SK-N-SH (cell line): Measurements from ENCODE around the gene TP73. TPM values are rescaled to one million over a fixed set of nuclear protein-coding genes. Genes with fewer than 3 reads are reported as not detected.

ENCODE experiments used
- CTCF ChIA-PET: fragments of 300-600, 350-600 bp; formaldehyde crosslinking; extraction: SDS; loops from one replicate; lab custom pipeline; 2021; lab: Yijun Ruan, JAX
- POLR2A ChIA-PET: fragments of 350-600 bp; sonication (Branson Sonifier 250); formaldehyde crosslinking; extraction: SDS; loops from one replicate; lab custom pipeline; 2020; ENCODE audit warnings: antibody characterized with exemption, inconsistent platforms; lab: Yijun Ruan, JAX
- DNase-seq: peaks from one replicate; pipeline ENCODE4 v3.0.0; 2012
- H2AFZ ChIP-seq: fragments of 200-600 bp; sonication (generic); 2 replicates; pipeline ENCODE4 v1.8.1; 2016; ENCODE audit warnings: antibody characterized with exemption, mild to moderate bottlenecking, low read depth
- H3F3A ChIP-seq: fragments of 200-600 bp; sonication (generic); replicated peaks from 2 replicates; pipeline ENCODE3; 2016; ENCODE audit warnings: antibody characterized with exemption, mild to moderate bottlenecking; ENCODE audit not compliant: insufficient read depth
- H3K27ac ChIP-seq, 2 experiments: fragments of 200-500 bp in 1 of 2; fragments of 200-600 bp in 1 of 2; sonication (Bioruptor generic) in 1 of 2; sonication (generic), shearing (Covaris generic) in 1 of 2; 2 replicates each; pipeline versions ENCODE4 v1.5.1 to v1.6.1; 2014 to 2016; ENCODE audit warnings: low read depth in 2 of 2, inconsistent platforms in 1 of 2, low read length in 1 of 2, mild to moderate bottlenecking in 1 of 2, mixed read lengths in 1 of 2
- H3K27me3 ChIP-seq: fragments of 200-600 bp; sonication (generic), shearing (Covaris generic); 2 replicates; pipeline ENCODE4 v1.6.1; 2016; ENCODE audit warnings: mixed run types; ENCODE audit not compliant: insufficient read depth
- H3K36me3 ChIP-seq, 2 experiments: fragments of 200-500 bp in 1 of 2; fragments of 200-600 bp in 1 of 2; sonication (Bioruptor generic) in 1 of 2; sonication (generic) in 1 of 2; replicated peaks in 1 of 2; 2 replicates each; pipeline versions ENCODE3 to v1.5.1; 2014 to 2016; ENCODE audit warnings: low read length in 1 of 2, mild to moderate bottlenecking in 1 of 2; ENCODE audit not compliant: insufficient read depth in 2 of 2, control insufficient read depth in 1 of 2
- H3K4me1 ChIP-seq, 2 experiments: fragments of 200-500 bp in 1 of 2; fragments of 200-600 bp in 1 of 2; sonication (Bioruptor generic) in 1 of 2; sonication (generic), shearing (Covaris generic) in 1 of 2; 2 replicates each; pipeline versions ENCODE4 v1.5.1 to v1.6.1; 2014 to 2016; ENCODE audit warnings: low read depth in 1 of 2, low read length in 1 of 2, mixed run types in 1 of 2; ENCODE audit not compliant: insufficient read depth in 2 of 2, control insufficient read depth in 1 of 2
- H3K4me2 ChIP-seq: fragments of 200-600 bp; sonication (generic), shearing (Covaris generic); 2 replicates; pipeline ENCODE4 v1.6.1; 2017; ENCODE audit warnings: mixed run types
- H3K4me3 ChIP-seq, 2 experiments: fragments of 200-500 bp in 1 of 2; fragments of 200-600 bp in 1 of 2; sonication (Bioruptor generic) in 1 of 2; sonication (generic), shearing (Covaris generic) in 1 of 2; 2 replicates each; pipeline versions ENCODE4 v1.5.1 to v1.8.1; 2014 to 2016; ENCODE audit warnings: low read depth in 2 of 2, inconsistent platforms in 1 of 2, low read length in 1 of 2, mild to moderate bottlenecking in 1 of 2, mixed read lengths in 1 of 2, moderate library complexity in 1 of 2
- H3K79me2 ChIP-seq: fragments of 200-600 bp; sonication (generic); 2 replicates; pipeline ENCODE4 v1.8.1; 2017; ENCODE audit warnings: mild to moderate bottlenecking; ENCODE audit not compliant: insufficient read depth
- H3K9ac ChIP-seq: fragments of 200-600 bp; sonication (generic); 2 replicates; pipeline ENCODE4 v1.6.1; 2017; ENCODE audit warnings: mixed run types
- H3K9me2 ChIP-seq: fragments of 200-600 bp; sonication (generic); 2 replicates; pipeline ENCODE4 v1.6.1; 2017; ENCODE audit warnings: mixed run types
- H3K9me3 ChIP-seq: fragments of 200-600 bp; sonication (generic); 2 replicates; pipeline ENCODE4 v1.6.1; 2017; ENCODE audit warnings: mixed run types, mild to moderate bottlenecking, moderate library complexity
- H4K20me1 ChIP-seq: fragments of 200-600 bp; sonication (generic); 2 replicates; pipeline ENCODE4 v1.6.1; 2017; ENCODE audit warnings: mild to moderate bottlenecking, mixed run types; ENCODE audit not compliant: insufficient read depth
- CHD2 ChIP-seq: fragments of 150-350 bp; IDR thresholded peaks from 2 replicates; pipeline ENCODE4 v1.6.1; 2018; ENCODE audit warnings: low read length; ENCODE audit not compliant: partially characterized antibody
- CTCF ChIP-seq: fragments of 200-600 bp; sonication (generic); IDR thresholded peaks from 2 replicates; pipeline ENCODE4 v1.6.1; 2017; ENCODE audit warnings: antibody characterized with exemption, mild to moderate bottlenecking, moderate library complexity
- ELF1 ChIP-seq: IDR thresholded peaks from 2 replicates; pipeline ENCODE4 v1.4.0; 2012
- FOSL2 ChIP-seq: IDR thresholded peaks from 2 replicates; pipeline ENCODE4 v1.4.0; 2012; ENCODE audit warnings: low read depth, mild to moderate bottlenecking, moderate library complexity, borderline replicate concordance
- FOXM1 ChIP-seq: IDR thresholded peaks from 2 replicates; pipeline ENCODE4 v1.4.0; 2012; ENCODE audit warnings: low read depth, mild to moderate bottlenecking
- GABPA ChIP-seq: IDR thresholded peaks from 2 replicates; pipeline ENCODE4 v1.4.0; 2012; ENCODE audit warnings: low read depth, mild to moderate bottlenecking
- IRF3 ChIP-seq: fragments of 150-350 bp; IDR thresholded peaks from 2 replicates; pipeline ENCODE4 v1.6.1; 2016; ENCODE audit warnings: mild to moderate bottlenecking, low read depth, low read length
- JUND ChIP-seq: IDR thresholded peaks from 2 replicates; pipeline ENCODE4 v1.4.0; 2012
- MXI1 ChIP-seq: IDR thresholded peaks from 2 replicates; pipeline ENCODE4 v1.6.1; 2012; ENCODE audit warnings: mild to moderate bottlenecking, low read depth, low read length, improper control_type of control experiment
- NRF1 ChIP-seq: IDR thresholded peaks from 2 replicates; pipeline ENCODE4 v1.6.1; 2012; ENCODE audit warnings: low read depth, mild to moderate bottlenecking, low read length
- POLR2AphosphoS5 ChIP-seq: IDR thresholded peaks from 2 replicates; pipeline ENCODE4 v1.6.1; 2012; ENCODE audit warnings: low read depth, low read length
- RXRA ChIP-seq: IDR thresholded peaks from 2 replicates; pipeline ENCODE4 v1.4.0; 2012; ENCODE audit warnings: low read depth, mild to moderate bottlenecking, borderline replicate concordance
- SMC3 ChIP-seq: IDR thresholded peaks from 2 replicates; pipeline ENCODE4 v1.6.1; 2012; ENCODE audit warnings: low read depth, low read length, improper control_type of control experiment
- TAF1 ChIP-seq: IDR thresholded peaks from 2 replicates; pipeline ENCODE4 v1.6.1; 2012; ENCODE audit warnings: low read depth, mild to moderate bottlenecking, low read length, moderate library complexity, borderline replicate concordance
- TEAD4 ChIP-seq: IDR thresholded peaks from 2 replicates; pipeline ENCODE4 v1.4.0; 2012; ENCODE audit warnings: mild to moderate bottlenecking, borderline replicate concordance; ENCODE audit not compliant: insufficient read depth
- USF2 ChIP-seq: fragments of 150-350 bp; IDR thresholded peaks from 2 replicates; pipeline ENCODE4 v1.6.1; 2017; ENCODE audit warnings: antibody characterized with exemption, low read length, low read depth, borderline replicate concordance
- YY1 ChIP-seq: IDR thresholded peaks from 2 replicates; pipeline ENCODE4 v1.4.0; 2012; ENCODE audit warnings: low read depth, mild to moderate bottlenecking
- ZBTB33 ChIP-seq: IDR thresholded peaks from 2 replicates; pipeline ENCODE4 v1.4.0; 2012; ENCODE audit warnings: low read depth, borderline replicate concordance
- WGBS: methylation state at CpG from one replicate; pipeline ENCODE4 v1.1.6; 2017; ENCODE audit warnings: low lambda C conversion rate; 5-methylcytosine and 5-hydroxymethylcytosine counted together
- polyA plus RNA-seq, 3 experiments: library from polyadenylated mRNA; depleted of rRNA; stranded (reverse); fragments of >200 nt; gene quantifications; 2 replicates each; pipeline ENCODE4 v1.2.3, GENCODE V29; 2012
- TF ChIP-seq, protein P1 (sequence below): IDR thresholded peaks from 2 replicates; pipeline ENCODE4; 2012

The TP73 gene
- polyA plus RNA-seq, 1 of the 3 experiments (the other 2 are of a cell fraction), result 0.64 TPM

GRCh38 chr1:3672971-3673361 is 20.6 kb downstream of the TP73 start:
- no peaks in the 10 kb centered on the region for H3K9me3 ChIP-seq
- TF ChIP-seq SMC3 (no peak), NRF1 (no peak), FOSL2 (no peak), ZBTB33 (no peak), YY1 (no peak), MXI1 (no peak), TAF1 (no peak), IRF3 (no peak), TEAD4 (no peak), RXRA (no peak), CHD2 (no peak), FOXM1 (no peak), GABPA (no peak), POLR2AphosphoS5 (no peak), JUND (no peak), CTCF (no peak), USF2 (no peak), ELF1 (no peak)
- TF ChIP-seq, protein P1, sequence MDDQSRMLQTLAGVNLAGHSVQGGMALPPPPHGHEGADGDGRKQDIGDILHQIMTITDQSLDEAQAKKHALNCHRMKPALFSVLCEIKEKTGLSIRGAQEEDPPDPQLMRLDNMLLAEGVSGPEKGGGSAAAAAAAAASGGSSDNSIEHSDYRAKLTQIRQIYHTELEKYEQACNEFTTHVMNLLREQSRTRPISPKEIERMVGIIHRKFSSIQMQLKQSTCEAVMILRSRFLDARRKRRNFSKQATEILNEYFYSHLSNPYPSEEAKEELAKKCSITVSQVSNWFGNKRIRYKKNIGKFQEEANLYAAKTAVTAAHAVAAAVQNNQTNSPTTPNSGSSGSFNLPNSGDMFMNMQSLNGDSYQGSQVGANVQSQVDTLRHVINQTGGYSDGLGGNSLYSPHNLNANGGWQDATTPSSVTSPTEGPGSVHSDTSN, result no peak
- no peak overlapping the region for H3K4me3 ChIP-seq
- POLR2A ChIA-PET, result no interaction called here
- no peaks in the 10 kb centered on the region for H3K79me2 ChIP-seq
- no peaks in the 10 kb centered on the region for H4K20me1 ChIP-seq
- no peak overlapping the region for H3K9ac ChIP-seq
- H3K9me2 ChIP-seq, result no peaks in the 10 kb centered on the region
- WGBS, result 61% methylated on average over 16 of the region's 17 CpGs
- no peaks in the 10 kb centered on the region for H3K36me3 ChIP-seq
- no peak overlapping the region for H2AFZ ChIP-seq
- no peaks in the 10 kb centered on the region for H3K27me3 ChIP-seq
- H3K4me2 ChIP-seq, result no peak overlapping the region
- peaks cover 0 to 19% of the 10 kb centered on the region in 2 experiments; a peak in 1 of 4 replicates for H3K4me1 ChIP-seq
- no peak for DNase-seq
- CTCF ChIA-PET, result interaction anchor here (0.6 to 1.1 kb wide), 2 partner anchors 22 to 48 kb away, joined by 4 read pairs; no protein-coding TSS in a partner anchor
- no peak overlapping the region for H3K27ac ChIP-seq
- H3F3A ChIP-seq, result no peaks in the 10 kb centered on the region
